K562 (cell line): ENCODE results near the gene EIF3I. TPM values are rescaled to one million over a fixed set of nuclear protein-coding genes. Genes with fewer than 3 reads are reported as not detected.

Source experiments
- ATF7 ChIP-seq: fragments of 450-650 bp; IDR thresholded peaks from 2 replicates; pipeline ENCODE4 v1.7.1; 2014; ENCODE audit warnings: mild to moderate bottlenecking, moderate library complexity
- BDP1 ChIP-seq: IDR thresholded peaks from 3 replicates; pipeline ENCODE4 v1.6.1; 2011; ENCODE audit not compliant: insufficient read length, insufficient read depth
- CREB1 ChIP-seq, 2 experiments: sonication (generic) in 1 of 2; formaldehyde crosslinking in 1 of 2; IDR thresholded peaks; 2 replicates each; pipeline versions ENCODE4 v1.6.1 to v1.8.0; 2012 to 2022; ENCODE audit warnings: inconsistent platforms in 1 of 2, mild to moderate bottlenecking in 1 of 2, missing genetic modification reagents in 1 of 2, moderate library complexity in 1 of 2
- CREB5 ChIP-seq: fragments of 250-450 bp; sonication (Bioruptor Pico); IDR thresholded peaks from 2 replicates; pipeline ENCODE4 v1.5.0; 2020; ENCODE audit warnings: mild to moderate bottlenecking
- E2F6 ChIP-seq, 2 experiments: IDR thresholded peaks; 2 replicates each; pipeline ENCODE4 v1.6.1; 2011; ENCODE audit warnings: borderline replicate concordance in 1 of 2, control low read depth in 1 of 2, low read depth in 1 of 2, low read length in 1 of 2, mild to moderate bottlenecking in 1 of 2, mixed read lengths in 1 of 2, moderate library complexity in 1 of 2; ENCODE audit not compliant: insufficient read depth in 1 of 2, insufficient read length in 1 of 2, poor library complexity in 1 of 2, severe bottlenecking in 1 of 2; ENCODE audit errors: extremely low read depth in 1 of 2
- FOSL1 ChIP-seq: fragments of 200-800 bp; sonication (Bioruptor generic); conservative IDR thresholded peaks from 2 replicates; pipeline ENCODE4 v1.6.1; 2016; ENCODE audit warnings: missing genetic modification characterization, missing compliant biosample characterization
- GABPB1 ChIP-seq: sonication (generic); formaldehyde crosslinking; IDR thresholded peaks from 2 replicates; pipeline ENCODE4 v1.8.0; 2022; ENCODE audit warnings: mild to moderate bottlenecking, missing genetic modification reagents
- ID3 ChIP-seq, 2 experiments: fragments of 250-450 bp in 1 of 2; fragments of 450-650 bp in 1 of 2; sonication (Bioruptor Pico) in 1 of 2; IDR thresholded peaks; 2 replicates each; pipeline versions ENCODE4 v1.6.1 to v1.8.0; 2016 to 2021; ENCODE audit warnings: mild to moderate bottlenecking in 2 of 2, moderate library complexity in 2 of 2, missing compliant biosample characterization in 1 of 2, missing genetic modification characterization in 1 of 2
- IRF9 ChIP-seq: fragments of 450-650 bp; IDR thresholded peaks from 2 replicates; pipeline ENCODE4 v1.6.1; 2016; ENCODE audit warnings: missing biosample characterization, missing genetic modification characterization
- JUND ChIP-seq, 2 experiments: IDR thresholded peaks; 2 replicates in 1 of 2; 3 replicates in 1 of 2; pipeline ENCODE4 v1.6.1; 2011; ENCODE audit warnings: borderline replicate concordance in 2 of 2, low read depth in 2 of 2, low read length in 2 of 2, improper control_type of control experiment in 1 of 2, missing biosample characterization in 1 of 2, missing genetic modification characterization in 1 of 2, missing genetic modification reagents in 1 of 2
- MITF ChIP-seq: IDR thresholded peaks from 2 replicates; pipeline ENCODE4 v1.6.1; 2014; ENCODE audit warnings: antibody characterized with exemption
- NR2C1 ChIP-seq, 2 experiments: fragments of 450-650 bp; IDR thresholded peaks; 2 replicates each; pipeline ENCODE4 v1.6.1; 2017; ENCODE audit warnings: mild to moderate bottlenecking in 2 of 2, antibody characterized with exemption in 1 of 2, inconsistent platforms in 1 of 2, missing compliant biosample characterization in 1 of 2, missing genetic modification characterization in 1 of 2
- SFPQ ChIP-seq: fragments of 200-400 bp; formaldehyde crosslinking; IDR thresholded peaks from 2 replicates; pipeline ENCODE4 v1.6.1; 2017; ENCODE audit warnings: mild to moderate bottlenecking, low read depth, low read length, moderate library complexity
- ZNF133 ChIP-seq: fragments of 250-450 bp; sonication (Bioruptor Pico); IDR thresholded peaks from 2 replicates; pipeline ENCODE4 v1.4.0; 2020; ENCODE audit warnings: mild to moderate bottlenecking
- ZNF175 ChIP-seq: fragments of 200-800 bp; sonication (Bioruptor generic); IDR thresholded peaks from 2 replicates; pipeline ENCODE4 v1.6.1; 2016; ENCODE audit warnings: low read depth, mild to moderate bottlenecking, missing genetic modification characterization, missing compliant biosample characterization
- polyA plus RNA-seq, 8 experiments: library from polyadenylated mRNA; depleted of rRNA in 4 of 8; stranded (reverse) in 5 of 8; unstranded in 3 of 8; fragments of >200 nt; fragmentation: Nextera tagmentation in 2 of 8; fragmentation: Illumina TruSeq in 1 of 8; extraction: Ambion mirVana in 2 of 8; extraction: Trizol in 1 of 8; gene quantifications; 2 replicates each; pipeline versions ENCODE4 v1.2.1 to v1.2.3, GENCODE V29; 2011 to 2014; ENCODE audit warnings: inconsistent platforms in 1 of 8, missing spikeins in 1 of 8
- total RNA-seq, 7 experiments: library from RNA; depleted of rRNA in 6 of 7; stranded (reverse); fragments of >200 nt in 6 of 7; fragmentation: Illumina TruSeq in 2 of 7; extraction: Trizol in 2 of 7; gene quantifications; 2 replicates each; pipeline versions ENCODE4 v1.2.1 to v1.2.3, GENCODE V29; 2011 to 2021; ENCODE audit warnings: low replicate concordance in 1 of 7

Gene EIF3I
- total and polyA plus RNA-seq, 9 of the 15 experiments (the other 6 are each of a cell fraction or from before 2014, with no cell fraction given), result 414 to 1,526 (median 635) TPM

- no peak for TF ChIP-seq ZNF175 (CRISPR knock-in tag)
- TF ChIP-seq JUND (IDR thresholded peaks at IDR 0.05; ENCODE audit: borderline replicate concordance, low read depth, low read length), result peak; percentile 84
- 0 out of 3 replicates have a peak, but pooled peaks have one; percentile 18 for TF ChIP-seq JUND (tag; IDR thresholded peaks at IDR 0.05; ENCODE audit: borderline replicate concordance, low read depth, low read length)
- no peak for TF ChIP-seq ZNF133 (CRISPR knock-in tag)
- no peak for TF ChIP-seq SFPQ
- no peak for TF ChIP-seq MITF
- no peak for TF ChIP-seq IRF9 (tag)
- TF ChIP-seq BDP1, result no peak
- 0 out of 2 replicates have a peak, but pooled peaks have one; percentile 27 for TF ChIP-seq GABPB1 (CRISPR knock-in tag)
- TF ChIP-seq ID3 (CRISPR knock-in tag; IDR thresholded peaks at IDR 0.05), result no peak
- no peak for TF ChIP-seq ID3 (tag; IDR thresholded peaks at IDR 0.05)
- TF ChIP-seq CREB5 (CRISPR knock-in tag), result no peak
- TF ChIP-seq E2F6 (IDR thresholded peaks at IDR 0.05; ENCODE audit: borderline replicate concordance in 1 of 2, extremely low read depth in 1 of 2, insufficient read depth in 1 of 2, insufficient read length in 1 of 2, low read depth in 1 of 2, low read length in 1 of 2, poor library complexity in 1 of 2, severe bottlenecking in 1 of 2), result peak; percentile 82 to 96
- TF ChIP-seq ATF7, result no peak
- TF ChIP-seq NR2C1 (IDR thresholded peaks at IDR 0.05), result no peak
- no peak for TF ChIP-seq NR2C1 (tag; IDR thresholded peaks at IDR 0.05)
- TF ChIP-seq FOSL1 (tag), result peak; percentile 48
- peak; percentile 40; the same call in 1 of the 2 replicates for TF ChIP-seq CREB1 (IDR thresholded peaks at IDR 0.05)
- peak; percentile 38; the same call in 1 of the 2 replicates for TF ChIP-seq CREB1 (CRISPR knock-in tag; IDR thresholded peaks at IDR 0.05)
These were observed 19.0 kb downstream of the EIF3I start (continued) for GRCh38 chr1:32241001-32241763.
